ENCODE data around the gene ODC1.

ODC1 gene

DNA sequence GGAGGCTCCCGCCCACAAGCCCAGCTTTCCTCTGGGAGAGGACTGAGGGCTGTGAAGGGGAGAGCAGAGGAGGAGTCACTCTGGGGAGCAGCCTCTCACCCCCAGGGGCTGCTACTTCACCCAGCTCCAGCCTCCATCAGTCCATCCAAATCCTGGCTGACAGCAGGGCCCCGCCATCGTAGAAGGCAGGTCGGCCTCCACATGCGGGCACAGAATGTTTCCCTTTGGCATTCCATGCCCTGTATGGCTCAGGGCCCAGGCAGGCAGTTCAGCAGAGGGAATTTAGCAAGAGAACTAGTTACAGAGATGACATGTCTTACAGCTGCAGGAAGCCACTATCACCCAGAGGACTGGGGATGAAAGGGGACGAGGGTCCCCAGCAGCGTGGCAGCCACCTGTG lies 6.4 kb upstream of the ODC1 start:
- POLR2A ChIA-PET (ENCODE audit: low non-redundant PET): no interaction called here

DNA sequence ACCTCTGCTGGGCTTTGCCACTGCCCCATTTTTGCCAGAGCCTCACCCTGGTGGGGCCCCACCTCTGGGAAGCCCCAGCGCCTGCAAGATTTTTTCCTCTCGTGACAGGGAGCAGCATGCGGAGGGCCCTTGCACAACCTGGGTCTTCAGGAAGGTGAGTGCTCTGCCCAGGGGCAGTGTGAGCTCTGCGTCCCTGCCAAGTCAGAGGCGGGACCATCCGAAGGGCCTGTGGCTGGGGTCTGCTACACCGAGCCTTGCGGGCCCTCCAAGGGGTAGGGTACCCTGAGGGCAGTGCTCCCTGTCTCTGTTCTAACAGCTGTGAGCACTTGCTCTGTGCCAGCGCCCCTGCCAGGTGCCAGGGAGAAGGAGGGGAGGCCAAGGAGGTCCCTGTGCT lies 5.8 kb upstream of the ODC1 start:
- peak overlapping the region; percentile 96 for H3K27ac ChIP-seq
- ChIA-PET CTCF (interaction anchor here (0.6 kb wide), 1 partner anchor 85 kb away, joined by 3 read pairs; no protein-coding TSS in a partner anchor), POLR2A (ENCODE audit: low non-redundant PET) (no interaction called here)
- DNase-seq (ENCODE audit: low spot score): no peak
- TF ChIP-seq, protein P1, sequence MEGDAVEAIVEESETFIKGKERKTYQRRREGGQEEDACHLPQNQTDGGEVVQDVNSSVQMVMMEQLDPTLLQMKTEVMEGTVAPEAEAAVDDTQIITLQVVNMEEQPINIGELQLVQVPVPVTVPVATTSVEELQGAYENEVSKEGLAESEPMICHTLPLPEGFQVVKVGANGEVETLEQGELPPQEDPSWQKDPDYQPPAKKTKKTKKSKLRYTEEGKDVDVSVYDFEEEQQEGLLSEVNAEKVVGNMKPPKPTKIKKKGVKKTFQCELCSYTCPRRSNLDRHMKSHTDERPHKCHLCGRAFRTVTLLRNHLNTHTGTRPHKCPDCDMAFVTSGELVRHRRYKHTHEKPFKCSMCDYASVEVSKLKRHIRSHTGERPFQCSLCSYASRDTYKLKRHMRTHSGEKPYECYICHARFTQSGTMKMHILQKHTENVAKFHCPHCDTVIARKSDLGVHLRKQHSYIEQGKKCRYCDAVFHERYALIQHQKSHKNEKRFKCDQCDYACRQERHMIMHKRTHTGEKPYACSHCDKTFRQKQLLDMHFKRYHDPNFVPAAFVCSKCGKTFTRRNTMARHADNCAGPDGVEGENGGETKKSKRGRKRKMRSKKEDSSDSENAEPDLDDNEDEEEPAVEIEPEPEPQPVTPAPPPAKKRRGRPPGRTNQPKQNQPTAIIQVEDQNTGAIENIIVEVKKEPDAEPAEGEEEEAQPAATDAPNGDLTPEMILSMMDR (conservative IDR thresholded peaks at IDR 0.05; ENCODE audit: low read depth): no peak

More for the DNA sequence above, 6.4 kb upstream of the ODC1 start:
- CTCF ChIA-PET: interaction anchor here (0.6 kb wide), 1 partner anchor 85 kb away, joined by 3 read pairs; no protein-coding TSS in a partner anchor
- TF ChIP-seq, protein P1 (conservative IDR thresholded peaks at IDR 0.05; ENCODE audit: low read depth): no peak
- no peak for DNase-seq (ENCODE audit: low spot score)
- H3K27ac ChIP-seq: peak overlapping the region; percentile 96

DNA sequence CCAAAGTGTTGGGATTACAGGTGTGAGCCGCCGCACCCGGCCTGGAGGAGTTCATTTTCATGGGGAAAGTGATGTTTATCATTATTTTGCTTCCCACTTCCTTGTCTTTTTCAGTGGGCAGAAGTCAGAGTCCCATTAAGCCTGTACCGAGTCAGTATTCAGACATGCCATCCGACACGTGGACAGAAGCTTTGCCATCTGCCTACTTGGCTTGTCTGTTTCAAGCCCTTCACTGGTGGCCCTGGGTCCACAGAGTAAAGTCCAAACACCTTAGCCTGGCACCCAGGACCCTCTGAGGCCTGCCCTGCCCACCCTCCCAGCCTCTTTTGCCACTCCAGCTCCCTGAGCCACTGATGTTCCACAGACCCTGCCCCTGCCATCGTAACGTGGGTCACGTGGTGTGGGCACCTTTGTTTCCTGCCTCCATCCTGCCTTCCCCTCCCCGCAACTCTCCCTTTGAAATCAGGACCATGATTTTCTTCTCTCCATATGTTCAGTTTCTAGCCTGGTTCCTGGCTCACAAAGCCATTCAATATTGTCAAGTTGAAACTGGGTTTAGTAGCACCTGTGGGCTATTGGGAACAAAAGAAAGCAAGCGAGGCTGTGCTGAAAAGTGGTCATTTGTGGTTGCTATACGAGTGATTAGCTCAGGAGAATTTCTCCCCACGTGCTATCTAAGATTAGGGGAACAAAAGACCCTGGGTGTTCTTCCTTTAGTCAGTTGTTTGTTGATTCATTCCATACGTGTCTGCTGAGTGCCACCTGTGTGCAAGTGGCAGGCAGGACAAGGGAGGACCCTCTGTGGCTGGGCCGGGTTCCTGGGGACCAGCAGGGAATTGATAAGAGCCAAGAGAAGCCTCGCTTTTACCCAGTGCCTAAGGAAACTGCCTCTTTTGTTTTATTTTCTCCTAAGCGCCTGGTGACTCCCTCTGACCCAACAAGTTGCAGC lies 5.1 kb upstream of the ODC1 start:
- H3K27ac ChIP-seq: peak overlapping the region; percentile 96
- ChIA-PET POLR2A (ENCODE audit: low non-redundant PET) (no interaction called here), CTCF (interaction anchor here (1.2 kb wide), 1 partner anchor 18 kb away, joined by 3 read pairs; no protein-coding TSS in a partner anchor)
- no peak for DNase-seq (ENCODE audit: low spot score)
- TF ChIP-seq, protein P1 (conservative IDR thresholded peaks at IDR 0.05; ENCODE audit: low read depth): no peak

DNA sequence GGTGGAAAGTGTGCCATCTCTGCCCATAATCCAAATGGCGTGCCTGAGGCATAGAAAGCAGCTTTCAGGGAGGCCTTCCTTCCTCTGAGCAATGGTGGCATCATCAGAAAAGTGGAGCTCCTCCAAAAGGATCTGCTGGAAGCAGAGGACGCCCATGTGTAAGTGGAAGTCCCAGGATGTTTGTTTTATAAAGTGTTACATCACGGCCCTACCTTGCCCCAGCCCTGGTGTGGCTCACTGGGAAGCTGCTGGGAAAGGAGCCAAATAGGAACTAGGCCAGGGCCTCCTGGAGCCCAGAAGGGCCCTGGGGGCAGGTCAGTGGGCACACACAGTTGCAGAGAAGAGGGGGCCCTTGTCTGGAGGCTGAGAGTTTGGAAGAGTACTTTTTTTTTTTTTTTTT lies 4.2 kb upstream of the ODC1 start:
- ChIA-PET CTCF (interaction anchor here (1.2 kb wide), 1 partner anchor 17 kb away, joined by 3 read pairs; no protein-coding TSS in a partner anchor), POLR2A (ENCODE audit: low non-redundant PET) (interaction anchor here (0.6 to 0.7 kb wide), 2 partner anchors 71 to 155 kb away, joined by 3 to 5 read pairs; no protein-coding TSS in a partner anchor)
- TF ChIP-seq, protein P1 (conservative IDR thresholded peaks at IDR 0.05; ENCODE audit: low read depth): no peak
- H3K27ac ChIP-seq: peak overlapping the region; percentile 96
- peak; percentile 92 for DNase-seq (ENCODE audit: low spot score)

DNA sequence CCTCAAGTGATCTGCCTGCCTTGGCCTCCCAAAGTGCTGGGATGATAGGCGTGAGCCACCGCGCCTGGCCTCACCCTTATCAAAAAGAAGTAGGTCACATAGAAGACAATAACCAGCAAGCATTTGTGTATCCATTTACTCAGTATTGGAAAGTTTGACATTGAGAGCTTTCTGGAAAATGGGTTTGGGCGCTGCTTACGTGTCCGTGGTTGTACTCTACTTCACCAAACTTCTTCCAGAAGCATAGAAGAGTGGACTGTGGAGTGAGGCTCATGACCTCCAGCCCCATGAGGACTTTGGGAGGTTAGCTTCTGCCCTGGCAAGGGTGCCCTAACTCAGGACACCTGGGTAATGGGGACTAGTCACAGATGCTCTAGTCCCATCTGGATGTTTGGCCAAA lies 3.7 kb upstream of the ODC1 start:
- peak overlapping the region; percentile 96 for H3K27ac ChIP-seq
- ChIA-PET POLR2A (ENCODE audit: low non-redundant PET) (interaction anchor here (0.6 to 0.7 kb wide), 2 partner anchors 72 to 154 kb away, joined by 3 to 5 read pairs; no protein-coding TSS in a partner anchor), CTCF (interaction anchor here (0.6 to 1.2 kb wide), 3 partner anchors 17 to 1312 kb away, joined by 3 to 4 read pairs (median 3); no protein-coding TSS in a partner anchor)
- DNase-seq (ENCODE audit: low spot score): no peak
- TF ChIP-seq, protein P1 (conservative IDR thresholded peaks at IDR 0.05; ENCODE audit: low read depth): no peak

DNA sequence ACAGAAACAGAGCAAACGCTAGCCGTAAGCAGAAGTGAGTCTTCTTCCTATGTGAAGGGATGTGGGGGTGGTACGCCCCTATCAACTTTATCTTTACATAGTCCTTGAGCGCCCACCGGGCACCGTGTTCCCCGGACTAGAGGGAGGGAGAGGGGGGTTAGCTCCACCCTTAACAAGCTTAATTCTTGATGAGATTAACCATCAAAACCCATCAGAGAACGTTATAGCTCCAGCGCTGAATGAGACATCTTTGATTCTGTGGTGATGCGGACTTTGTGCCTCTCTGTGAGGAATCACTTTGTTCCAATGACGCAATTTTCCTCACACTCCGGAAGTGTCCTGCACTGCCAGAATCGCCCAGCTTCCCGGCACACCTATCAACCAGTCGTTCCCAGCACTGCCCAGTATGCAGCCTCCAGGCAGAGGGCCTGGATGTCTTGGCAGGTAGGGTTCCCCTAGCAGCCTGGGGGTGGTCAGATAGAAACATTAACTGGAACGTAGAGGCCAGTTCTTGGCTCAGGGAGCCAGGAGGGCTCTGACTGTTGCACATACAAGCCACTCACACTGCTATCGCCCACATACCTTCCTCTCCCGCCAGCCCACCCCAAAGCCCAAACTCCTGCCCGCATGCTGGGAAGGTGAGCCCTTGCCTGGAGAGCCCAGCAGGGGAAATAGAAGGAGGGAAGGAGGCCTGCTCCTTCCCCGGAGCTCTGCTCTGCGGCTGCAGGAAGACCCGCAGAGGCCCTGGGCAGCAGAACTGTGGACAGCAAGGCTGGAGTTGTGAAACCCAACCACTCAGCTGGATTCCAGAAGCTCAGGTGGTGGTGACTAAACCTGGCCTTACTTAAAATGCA lies 1.9 kb upstream of the ODC1 start:
- TF ChIP-seq, protein P1 (conservative IDR thresholded peaks at IDR 0.05; ENCODE audit: low read depth): no peak
- peak overlapping the region; percentile 96 for H3K27ac ChIP-seq
- ChIA-PET POLR2A (ENCODE audit: low non-redundant PET) (no interaction called here), CTCF (interaction anchor here (0.6 kb wide), 1 partner anchor 210 kb away, joined by 3 read pairs; no protein-coding TSS in a partner anchor)
- no peak for DNase-seq (ENCODE audit: low spot score)
